Neural cell (in vitro differentiated cells): ENCODE data around the gene NDFIP2. TPM values are rescaled to one million over a fixed set of nuclear protein-coding genes. Genes with fewer than 3 reads are reported as not detected.

Experiments used
- H2AFZ ChIP-seq: fragments of 200-600, 300-800 bp; sonication (generic), shearing (Covaris generic); 2 replicates; pipeline ENCODE4 v1.6.0; 2014; ENCODE audit warnings: low read depth, mild to moderate bottlenecking, antibody characterized with exemption, low read length, moderate library complexity
- H3F3A ChIP-seq: fragments of 200-600 bp; shearing (Covaris generic); 2 replicates; pipeline ENCODE4 v1.6.1; 2016; ENCODE audit warnings: mild to moderate bottlenecking, moderate library complexity, mixed read lengths, antibody characterized with exemption, low read length; ENCODE audit not compliant: insufficient read depth, poor library complexity, severe bottlenecking
- H3K27ac ChIP-seq: fragments of 200-600, 300-800 bp; sonication (generic), shearing (Covaris generic); 2 replicates; pipeline ENCODE4 v1.5.1; 2014; ENCODE audit warnings: mild to moderate bottlenecking, low read length, moderate library complexity
- H3K27me3 ChIP-seq: fragments of 300-800, 200-600 bp; sonication (generic), shearing (Covaris generic); 2 replicates; pipeline ENCODE4 v1.6.0; 2014; ENCODE audit warnings: mild to moderate bottlenecking, low read depth, low read length, moderate library complexity; ENCODE audit not compliant: insufficient read depth
- H3K36me3 ChIP-seq: fragments of 300-800, 200-600 bp; sonication (generic), shearing (Covaris generic); 2 replicates; pipeline ENCODE4 v1.5.1; 2014; ENCODE audit warnings: mild to moderate bottlenecking, antibody characterized with exemption, low read length, moderate library complexity; ENCODE audit not compliant: insufficient read depth
- H3K4me2 ChIP-seq: fragments of 300-800, 200-600 bp; sonication (generic), shearing (Covaris generic); 2 replicates; pipeline ENCODE4 v1.6.0; 2014; ENCODE audit warnings: mild to moderate bottlenecking, low read length
- H3K4me3 ChIP-seq: fragments of 300-800, 200-600 bp; sonication (generic), shearing (Covaris generic); 2 replicates; pipeline ENCODE4 v1.5.1; 2014; ENCODE audit warnings: mild to moderate bottlenecking, low read length, moderate library complexity
- H3K79me2 ChIP-seq: fragments of 200-600 bp; shearing (Covaris generic); replicated peaks from 2 replicates; pipeline ENCODE4 v1.6.0; 2014; ENCODE audit warnings: mild to moderate bottlenecking, low read length, moderate library complexity; ENCODE audit not compliant: insufficient read depth
- H3K9ac ChIP-seq: fragments of 300-800, 200-600 bp; sonication (generic), shearing (Covaris generic); 2 replicates; pipeline ENCODE4 v1.6.1; 2016; ENCODE audit warnings: mild to moderate bottlenecking, low read length, mixed read lengths
- H3K9me2 ChIP-seq: fragments of 200-600 bp; shearing (Covaris generic); 2 replicates; pipeline ENCODE4 v1.6.1; 2016; ENCODE audit warnings: mild to moderate bottlenecking, low read length, mixed read lengths; ENCODE audit not compliant: insufficient read depth
- H3K9me3 ChIP-seq: fragments of 200-600, 300-800 bp; sonication (generic), shearing (Covaris generic); 2 replicates; pipeline ENCODE4 v1.6.1; 2016; ENCODE audit warnings: mild to moderate bottlenecking, mixed run types, low read length, moderate library complexity, mixed read lengths
- H4K20me1 ChIP-seq: fragments of 200-600 bp; shearing (Covaris generic); 2 replicates; pipeline ENCODE4 v1.6.1; 2016; ENCODE audit warnings: mild to moderate bottlenecking, mixed run types; ENCODE audit not compliant: insufficient read depth
- EP300 ChIP-seq: fragments of 450-650 bp; conservative IDR thresholded peaks from 2 replicates; pipeline ENCODE4 v1.6.1; 2014; ENCODE audit warnings: antibody characterized with exemption, mild to moderate bottlenecking, moderate library complexity; ENCODE audit not compliant: poor library complexity, severe bottlenecking
- EZH2 ChIP-seq: fragments of 200-600, 300-800 bp; shearing (Covaris generic), sonication (generic); IDR thresholded peaks from 2 replicates; pipeline ENCODE4 v1.6.1; 2014; ENCODE audit warnings: antibody characterized with exemption, low read length, borderline replicate concordance, mild to moderate bottlenecking; ENCODE audit not compliant: insufficient read depth, poor library complexity, severe bottlenecking
- MXI1 ChIP-seq: fragments of 450-650 bp; conservative IDR thresholded peaks from 2 replicates; pipeline ENCODE4 v1.6.1; 2014; ENCODE audit warnings: antibody characterized with exemption, mild to moderate bottlenecking; ENCODE audit not compliant: poor library complexity, severe bottlenecking
- POLR2AphosphoS5 ChIP-seq: IDR thresholded peaks from 2 replicates; pipeline ENCODE4 v1.6.1; 2012
- RAD21 ChIP-seq: fragments of 450-650 bp; conservative IDR thresholded peaks from 2 replicates; pipeline ENCODE4 v1.6.1; 2014; ENCODE audit warnings: antibody characterized with exemption, mild to moderate bottlenecking, moderate library complexity
- SMC3 ChIP-seq: fragments of 450-650 bp; conservative IDR thresholded peaks from 2 replicates; pipeline ENCODE4 v1.6.1; 2014; ENCODE audit warnings: antibody characterized with exemption, mild to moderate bottlenecking, moderate library complexity; ENCODE audit not compliant: poor library complexity
- TAF1 ChIP-seq: IDR thresholded peaks from 2 replicates; pipeline ENCODE4 v1.6.1; 2012; ENCODE audit warnings: low read depth
- polyA plus RNA-seq: library from polyadenylated mRNA; depleted of rRNA; stranded (reverse); fragments of >200 nt; gene quantifications from 2 replicates; pipeline ENCODE4 v1.2.3, GENCODE V29; 2014
- TF ChIP-seq, protein P1 (sequence below): IDR thresholded peaks from 2 replicates; pipeline ENCODE4 v1.6.1; 2012; ENCODE audit warnings: borderline replicate concordance
- TF ChIP-seq, protein P2 (sequence below): fragments of 450-650 bp; IDR thresholded peaks from 2 replicates; pipeline ENCODE4 v1.5.1; 2014; ENCODE audit warnings: antibody characterized with exemption, mild to moderate bottlenecking, moderate library complexity; ENCODE audit not compliant: poor library complexity, severe bottlenecking

Gene NDFIP2
- polyA plus RNA-seq, 1 donor from 2014 or later: 41.2 TPM

DNA sequence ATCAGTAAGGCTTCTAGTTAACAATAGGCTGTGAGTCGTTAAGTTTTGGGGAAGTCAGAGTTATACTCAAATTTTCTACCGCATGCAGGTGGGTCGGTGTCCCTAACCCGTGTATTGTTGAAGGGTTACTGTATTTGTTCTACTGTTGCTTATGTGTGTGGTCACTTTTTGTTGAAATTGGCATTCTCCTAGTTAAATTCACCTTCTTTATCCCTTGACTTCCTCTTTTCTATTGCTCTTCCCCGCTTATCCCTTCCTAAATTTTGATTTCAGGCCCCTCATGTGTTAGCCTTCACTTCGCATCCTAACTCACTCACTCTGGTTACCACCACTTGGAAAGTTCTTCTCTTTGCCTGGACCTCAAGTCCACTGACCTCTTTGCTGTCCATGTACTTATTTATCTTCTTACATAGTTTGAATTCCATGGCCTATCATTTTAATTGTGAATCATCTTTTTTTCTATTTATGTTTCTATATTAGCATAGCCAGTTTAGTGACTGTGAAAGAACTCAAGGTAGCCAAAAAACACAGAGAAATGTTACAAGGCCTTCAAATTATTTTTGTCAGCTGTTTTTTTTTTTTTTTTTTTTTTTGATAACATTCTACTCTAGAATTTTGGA is 52.9 kb downstream of the NDFIP2 start:
- Histone ChIP-seq H3K9ac (no peak overlapping the region), H3K79me2 (no peaks in the 10 kb centered on the region), H3K4me3 (no peak overlapping the region), H3F3A (no peaks in the 10 kb centered on the region), H3K36me3 (no peaks in the 10 kb centered on the region), H3K9me3 (no peaks in the 10 kb centered on the region), H3K9me2 (no peaks in the 10 kb centered on the region), H4K20me1 (no peaks in the 10 kb centered on the region), H2AFZ (no peak overlapping the region), H3K27ac (no peak overlapping the region), H3K4me2 (no peak overlapping the region), H3K27me3 (no peaks in the 10 kb centered on the region)
- TF ChIP-seq, protein P1, sequence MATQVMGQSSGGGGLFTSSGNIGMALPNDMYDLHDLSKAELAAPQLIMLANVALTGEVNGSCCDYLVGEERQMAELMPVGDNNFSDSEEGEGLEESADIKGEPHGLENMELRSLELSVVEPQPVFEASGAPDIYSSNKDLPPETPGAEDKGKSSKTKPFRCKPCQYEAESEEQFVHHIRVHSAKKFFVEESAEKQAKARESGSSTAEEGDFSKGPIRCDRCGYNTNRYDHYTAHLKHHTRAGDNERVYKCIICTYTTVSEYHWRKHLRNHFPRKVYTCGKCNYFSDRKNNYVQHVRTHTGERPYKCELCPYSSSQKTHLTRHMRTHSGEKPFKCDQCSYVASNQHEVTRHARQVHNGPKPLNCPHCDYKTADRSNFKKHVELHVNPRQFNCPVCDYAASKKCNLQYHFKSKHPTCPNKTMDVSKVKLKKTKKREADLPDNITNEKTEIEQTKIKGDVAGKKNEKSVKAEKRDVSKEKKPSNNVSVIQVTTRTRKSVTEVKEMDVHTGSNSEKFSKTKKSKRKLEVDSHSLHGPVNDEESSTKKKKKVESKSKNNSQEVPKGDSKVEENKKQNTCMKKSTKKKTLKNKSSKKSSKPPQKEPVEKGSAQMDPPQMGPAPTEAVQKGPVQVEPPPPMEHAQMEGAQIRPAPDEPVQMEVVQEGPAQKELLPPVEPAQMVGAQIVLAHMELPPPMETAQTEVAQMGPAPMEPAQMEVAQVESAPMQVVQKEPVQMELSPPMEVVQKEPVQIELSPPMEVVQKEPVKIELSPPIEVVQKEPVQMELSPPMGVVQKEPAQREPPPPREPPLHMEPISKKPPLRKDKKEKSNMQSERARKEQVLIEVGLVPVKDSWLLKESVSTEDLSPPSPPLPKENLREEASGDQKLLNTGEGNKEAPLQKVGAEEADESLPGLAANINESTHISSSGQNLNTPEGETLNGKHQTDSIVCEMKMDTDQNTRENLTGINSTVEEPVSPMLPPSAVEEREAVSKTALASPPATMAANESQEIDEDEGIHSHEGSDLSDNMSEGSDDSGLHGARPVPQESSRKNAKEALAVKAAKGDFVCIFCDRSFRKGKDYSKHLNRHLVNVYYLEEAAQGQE: no peak
- TF ChIP-seq EP300: no peak
- no peak for TF ChIP-seq POLR2AphosphoS5
- no peak for TF ChIP-seq RAD21
- no peak for TF ChIP-seq EZH2
- no peak for TF ChIP-seq MXI1
- TF ChIP-seq, protein P2, sequence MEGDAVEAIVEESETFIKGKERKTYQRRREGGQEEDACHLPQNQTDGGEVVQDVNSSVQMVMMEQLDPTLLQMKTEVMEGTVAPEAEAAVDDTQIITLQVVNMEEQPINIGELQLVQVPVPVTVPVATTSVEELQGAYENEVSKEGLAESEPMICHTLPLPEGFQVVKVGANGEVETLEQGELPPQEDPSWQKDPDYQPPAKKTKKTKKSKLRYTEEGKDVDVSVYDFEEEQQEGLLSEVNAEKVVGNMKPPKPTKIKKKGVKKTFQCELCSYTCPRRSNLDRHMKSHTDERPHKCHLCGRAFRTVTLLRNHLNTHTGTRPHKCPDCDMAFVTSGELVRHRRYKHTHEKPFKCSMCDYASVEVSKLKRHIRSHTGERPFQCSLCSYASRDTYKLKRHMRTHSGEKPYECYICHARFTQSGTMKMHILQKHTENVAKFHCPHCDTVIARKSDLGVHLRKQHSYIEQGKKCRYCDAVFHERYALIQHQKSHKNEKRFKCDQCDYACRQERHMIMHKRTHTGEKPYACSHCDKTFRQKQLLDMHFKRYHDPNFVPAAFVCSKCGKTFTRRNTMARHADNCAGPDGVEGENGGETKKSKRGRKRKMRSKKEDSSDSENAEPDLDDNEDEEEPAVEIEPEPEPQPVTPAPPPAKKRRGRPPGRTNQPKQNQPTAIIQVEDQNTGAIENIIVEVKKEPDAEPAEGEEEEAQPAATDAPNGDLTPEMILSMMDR: no peak
- no peak for TF ChIP-seq SMC3
- no peak for TF ChIP-seq TAF1

DNA sequence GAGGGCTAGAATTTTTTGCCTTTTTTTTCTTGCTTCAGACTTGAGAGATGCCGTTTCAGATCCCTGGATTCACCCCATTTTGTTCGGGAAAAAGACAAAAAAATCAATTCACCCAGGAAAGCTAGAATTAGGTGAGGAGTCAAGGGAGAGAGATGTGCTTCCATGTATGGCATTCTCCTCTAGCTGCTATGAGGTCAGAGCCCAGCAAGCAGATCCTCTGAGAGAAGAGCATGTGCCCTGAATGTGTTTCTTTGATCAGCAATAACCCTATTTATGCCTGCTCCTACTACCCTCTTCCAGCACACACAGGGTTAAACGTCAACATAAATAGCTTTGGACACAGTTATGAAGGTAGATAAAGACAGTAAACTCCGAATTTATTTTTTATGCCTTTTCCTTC is 53.6 kb downstream of the NDFIP2 start:
- TF ChIP-seq, protein P1: no peak
- TF ChIP-seq SMC3: no peak
- TF ChIP-seq, protein P2: no peak
- Histone ChIP-seq H4K20me1 (no peaks in the 10 kb centered on the region), H3K79me2 (no peaks in the 10 kb centered on the region), H3K9me3 (no peaks in the 10 kb centered on the region), H3K4me3 (no peak overlapping the region), H3K9ac (no peak overlapping the region), H3K36me3 (no peaks in the 10 kb centered on the region), H2AFZ (no peak overlapping the region), H3K27ac (no peak overlapping the region), H3F3A (no peaks in the 10 kb centered on the region), H3K9me2 (no peaks in the 10 kb centered on the region), H3K27me3 (no peaks in the 10 kb centered on the region), H3K4me2 (no peak overlapping the region)
